Fibroblast of skin of back (primary cell): Measurements from ENCODE around the gene CLRN3. TPM values are rescaled to one million over a fixed set of nuclear protein-coding genes. Genes with fewer than 3 reads are reported as not detected.

Experiments used
- DNase-seq: peaks from one replicate; pipeline ENCODE4 v3.0.0-alpha.2; 2013
- polyA plus RNA-seq, 2 experiments: library from polyadenylated mRNA; unstranded; fragments of 120-200 nt; gene quantifications; one replicate each; pipeline ENCODE4 v1.2.1, GENCODE V29; 2013; ENCODE audit not compliant: insufficient read length in 2 of 2

The CLRN3 gene
- polyA plus RNA-seq (2013, experiment 1 of 2; ENCODE audit: insufficient read length) = not detected
- polyA plus RNA-seq (2013, experiment 2 of 2; ENCODE audit: insufficient read length) = not detected

- no peak for DNase-seq
Observed at GRCh38 chr10:127892743-127893142, at the start of gene CLRN3. TSS of gene CLRN3 (minus strand) at chr10:127892941. CDS start at chr10:127892784, 157 bp downstream.

DNA sequence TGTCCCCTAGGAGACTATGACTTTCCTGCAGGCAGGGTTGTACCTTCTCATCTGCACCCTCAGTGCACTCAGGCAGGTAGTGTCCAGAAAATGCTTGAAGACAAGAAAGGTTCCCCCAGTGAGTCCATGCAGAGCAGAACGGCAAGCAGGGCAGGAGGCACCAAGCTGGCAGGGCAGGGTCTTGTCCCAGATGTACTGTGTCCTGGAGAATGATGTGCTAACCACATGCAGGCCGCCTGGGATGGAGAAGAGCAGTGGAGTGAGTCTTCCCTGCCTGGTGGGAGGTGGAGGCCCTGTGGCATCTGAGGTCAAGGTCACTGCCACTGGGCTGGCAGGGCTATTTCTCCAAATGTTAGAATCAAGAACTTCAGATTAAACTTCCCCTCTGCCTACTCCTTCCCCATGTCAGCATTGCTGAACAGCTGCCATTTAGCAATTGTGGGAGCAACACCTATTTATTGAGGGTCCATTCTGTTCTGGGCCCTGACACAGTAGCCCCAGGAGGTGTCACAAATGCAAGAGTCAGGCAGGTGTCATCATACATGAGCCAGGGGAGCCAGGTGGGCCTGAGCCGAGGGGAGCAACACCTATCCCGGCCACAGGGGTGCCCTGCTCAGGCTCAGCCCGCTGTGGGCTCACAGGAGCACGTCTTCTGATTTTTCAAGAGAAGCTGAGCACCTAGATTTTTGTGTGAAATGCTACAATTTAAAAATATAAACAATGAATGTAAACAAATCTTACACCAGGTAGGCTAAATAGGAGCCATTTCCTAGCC lies 48.3 kb upstream of the CLRN3 start:
- DNase-seq = no peak

DNA sequence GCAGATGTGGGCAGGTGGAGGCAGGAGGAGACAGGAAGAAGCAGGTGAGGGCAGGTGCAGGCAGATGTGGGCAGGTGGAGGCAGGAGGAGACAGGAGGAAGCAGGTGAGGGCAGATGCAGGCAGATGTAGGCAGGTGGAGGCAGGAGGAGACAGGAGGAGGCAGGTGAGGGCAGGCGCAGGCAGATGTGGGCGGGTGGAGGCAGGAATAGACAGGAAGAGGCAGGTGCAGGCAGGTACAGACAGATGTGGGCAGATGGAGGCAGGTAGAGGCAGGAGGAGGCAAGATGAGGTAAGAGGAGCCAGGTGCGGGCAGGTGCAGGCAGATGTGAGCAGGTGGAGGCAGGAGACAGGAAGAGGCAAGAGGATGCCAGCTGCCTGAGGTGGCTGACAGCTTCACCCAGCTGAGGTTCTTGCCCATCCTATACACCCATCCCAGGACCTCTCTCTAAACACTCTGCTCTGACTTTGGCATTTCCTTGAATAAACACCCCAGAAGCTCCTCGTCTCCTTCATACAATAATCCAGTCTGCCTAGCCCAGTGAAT lies 47.1 kb upstream of the CLRN3 start:
- DNase-seq = no peak

DNA sequence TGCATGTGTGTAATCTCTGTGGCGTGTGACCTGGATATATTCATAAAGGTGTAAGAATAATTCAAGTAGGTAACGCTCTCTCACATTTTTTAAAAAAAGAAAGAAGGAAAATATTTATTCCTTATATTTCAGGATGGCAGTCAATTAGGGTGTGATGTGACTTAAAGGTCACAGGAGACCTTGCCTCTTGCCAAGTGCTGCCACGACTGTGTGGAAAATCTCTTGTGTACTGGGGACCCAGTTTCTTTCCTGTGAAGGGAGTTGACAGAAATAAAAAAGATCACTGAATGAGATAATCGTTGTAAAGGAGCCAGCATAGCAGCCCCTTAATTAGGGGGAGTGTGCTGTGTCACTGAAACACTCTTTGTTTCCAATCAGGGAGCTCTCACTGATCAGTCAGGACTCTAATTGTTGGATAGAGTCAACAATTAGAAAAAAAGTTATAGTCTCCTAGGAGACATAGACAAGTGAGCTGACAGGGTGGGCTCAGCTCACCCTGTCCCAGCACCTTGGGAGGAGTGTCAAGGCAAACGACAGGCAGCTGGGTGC lies 45.2 kb upstream of the CLRN3 start:
- DNase-seq = no peak

- DNase-seq = no peak
Observed at GRCh38 chr10:127937069-127937468, 44.3 kb upstream of the CLRN3 start.

GRCh38 chr10:127935071-127935561 lies 42.4 kb upstream of the CLRN3 start:
- DNase-seq = no peak

DNA sequence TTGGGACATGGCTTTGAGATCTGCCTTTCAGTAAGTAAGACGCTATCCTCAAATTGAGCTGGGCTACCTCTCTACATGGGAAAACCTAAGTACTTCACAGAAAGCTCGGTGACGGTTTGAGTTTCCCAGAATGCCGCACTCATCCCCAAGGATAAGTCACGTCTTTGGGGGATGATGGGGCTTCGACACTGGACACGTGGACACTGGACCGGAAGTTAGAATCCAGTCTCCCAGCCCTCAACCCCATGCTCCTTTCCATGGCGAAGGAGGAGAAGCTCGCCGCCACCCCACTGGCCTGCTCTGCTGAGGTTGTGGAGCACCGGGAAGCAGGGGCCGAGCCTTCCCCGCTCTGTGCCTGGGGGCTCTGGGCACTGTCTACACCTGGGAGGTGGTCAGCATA lies 41.6 kb upstream of the CLRN3 start:
- no peak for DNase-seq

DNA sequence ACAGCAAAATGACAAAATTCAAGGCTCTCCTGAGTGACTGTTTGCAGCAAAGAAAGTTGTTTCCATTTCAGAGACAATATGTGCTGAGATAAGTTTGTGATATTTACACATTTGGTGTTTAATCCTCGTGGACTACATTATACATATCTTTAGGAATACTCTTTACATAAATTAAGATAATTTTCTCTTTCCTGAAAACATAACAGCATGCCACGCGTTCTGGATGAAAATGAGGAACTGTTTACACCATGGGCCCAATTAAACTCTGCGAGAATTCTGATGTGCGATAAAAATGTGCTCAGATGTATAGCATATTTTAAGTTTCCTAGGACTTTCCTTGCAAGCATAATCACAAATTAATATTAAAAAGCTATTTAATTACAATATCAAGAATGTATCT lies 40.5 kb upstream of the CLRN3 start:
- no peak for DNase-seq

DNA sequence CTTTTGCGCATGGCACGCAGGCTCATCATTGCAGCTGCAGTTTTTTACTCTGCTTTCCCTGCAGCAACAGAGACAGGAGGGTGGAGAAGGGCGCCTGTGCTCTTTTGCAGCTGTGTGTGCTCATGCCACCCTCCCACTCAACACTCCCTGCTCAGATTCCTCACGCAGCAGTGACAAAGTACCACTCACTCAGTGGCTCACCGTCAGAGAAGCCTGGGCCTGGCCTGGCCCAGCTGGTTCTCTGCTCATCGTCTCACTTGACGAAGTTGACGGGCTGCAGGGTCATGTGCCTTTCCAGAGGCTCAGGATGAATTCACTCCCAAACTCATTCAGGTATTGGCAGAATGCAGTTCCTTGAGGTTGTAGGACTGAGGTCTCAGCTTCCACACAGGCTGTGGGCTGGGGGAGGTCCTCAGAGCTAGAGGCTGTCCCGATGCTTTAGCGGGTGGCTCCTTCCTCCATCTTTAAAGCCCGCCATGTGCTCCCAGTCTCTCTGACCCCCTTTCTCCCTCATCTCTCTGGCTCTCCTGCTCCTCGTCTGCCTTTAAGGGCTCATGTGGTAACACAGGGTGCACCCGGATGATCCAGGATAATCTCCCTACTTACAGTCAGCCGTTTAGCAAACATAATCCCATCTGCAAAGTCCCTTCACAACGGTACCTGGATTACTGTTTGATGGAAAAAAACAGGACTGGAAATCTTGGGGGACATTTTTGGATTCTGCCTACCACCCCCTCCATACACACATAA lies 40.0 kb upstream of the CLRN3 start:
- no peak for DNase-seq

DNA sequence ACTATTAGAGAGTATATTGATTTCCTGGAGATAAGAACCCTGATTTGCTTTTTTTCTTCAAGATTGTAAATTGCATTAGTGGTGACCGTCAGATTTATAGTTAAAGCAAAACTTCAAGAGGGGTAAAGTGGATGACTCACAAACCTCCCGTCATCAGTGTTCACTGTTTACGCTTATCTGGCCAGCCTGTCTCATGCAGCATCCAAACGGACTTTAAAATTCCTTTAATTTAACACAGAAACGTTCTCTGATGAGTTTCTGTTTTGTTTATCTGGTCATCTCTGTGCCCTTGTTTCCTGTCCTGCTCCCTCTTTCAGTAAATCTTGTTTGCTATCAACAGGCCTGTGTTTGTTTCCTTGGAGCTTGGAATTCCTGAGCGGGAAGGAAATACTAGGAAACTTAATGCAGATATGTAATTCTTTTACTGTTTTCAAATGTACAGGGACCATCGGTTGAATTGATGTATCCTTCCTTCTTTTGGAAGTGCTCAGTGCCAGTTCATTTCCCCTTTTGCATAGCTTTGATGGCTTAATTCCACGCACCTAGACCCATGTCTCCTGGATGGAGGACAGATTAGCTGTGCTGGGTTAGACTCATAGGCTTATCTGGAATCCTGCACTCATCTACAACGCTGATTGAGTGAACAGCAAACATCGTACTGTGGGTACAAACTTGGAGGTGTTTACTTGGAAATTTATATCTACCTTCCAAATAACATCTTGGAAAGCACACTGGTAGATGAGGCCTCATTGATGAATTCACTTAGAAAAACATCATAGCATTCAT lies 35.5 kb upstream of the CLRN3 start:
- no peak for DNase-seq

DNA sequence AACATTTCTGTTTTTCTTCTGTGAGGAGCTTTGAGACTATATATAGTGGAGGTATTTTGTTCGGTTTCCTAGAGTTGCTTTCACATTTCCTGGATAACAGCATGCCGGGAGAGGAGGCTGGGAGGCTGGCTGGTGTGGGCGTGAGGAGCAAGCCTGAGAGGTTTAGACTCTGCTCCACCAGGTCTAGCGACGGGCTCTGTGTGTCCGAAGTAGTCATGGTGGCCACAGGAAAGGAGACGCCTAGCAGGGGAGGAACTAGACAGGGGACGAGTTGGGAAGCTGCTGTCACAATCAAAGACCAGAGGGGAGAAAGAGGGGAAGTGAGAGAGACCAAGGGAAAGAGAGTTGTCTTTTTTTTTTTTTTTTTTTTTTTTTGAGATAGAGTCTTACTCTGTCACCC lies 33.7 kb upstream of the CLRN3 start:
- no peak for DNase-seq

DNA sequence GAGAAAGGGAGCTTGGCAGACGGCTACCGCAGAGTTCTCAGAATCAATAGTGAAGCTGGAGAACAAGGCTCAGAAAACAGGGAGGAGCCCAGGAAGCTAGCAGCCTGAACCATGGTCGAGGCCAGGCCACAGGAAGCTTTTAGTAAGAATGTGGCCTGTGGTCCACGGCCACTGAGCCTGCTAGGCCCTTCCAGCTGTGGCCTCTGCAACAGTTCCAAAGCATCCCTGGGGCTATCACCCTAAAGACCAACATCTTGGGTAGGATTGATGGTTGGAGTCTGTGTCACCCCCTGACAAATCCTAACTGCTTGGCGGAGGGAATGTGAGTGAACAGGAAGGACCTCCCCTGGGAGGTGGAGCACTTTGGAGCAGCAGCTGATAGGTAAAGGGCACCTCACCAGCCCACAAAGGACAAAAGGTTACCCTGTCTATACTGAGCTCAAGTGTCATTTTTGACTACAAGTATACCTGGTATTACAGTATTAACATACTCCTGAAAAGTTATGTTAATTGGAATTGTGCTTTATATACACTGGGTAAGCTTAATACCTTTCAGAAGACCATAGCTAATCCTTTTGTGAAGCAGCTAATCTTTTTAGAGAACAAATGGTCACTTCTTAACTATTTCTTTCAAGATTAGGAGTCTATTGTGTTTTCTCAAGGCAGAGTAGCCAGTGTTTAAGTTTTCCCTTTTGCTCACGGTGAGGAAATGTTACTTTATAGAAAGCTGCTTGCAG lies 32.9 kb upstream of the CLRN3 start:
- DNase-seq = no peak

DNA sequence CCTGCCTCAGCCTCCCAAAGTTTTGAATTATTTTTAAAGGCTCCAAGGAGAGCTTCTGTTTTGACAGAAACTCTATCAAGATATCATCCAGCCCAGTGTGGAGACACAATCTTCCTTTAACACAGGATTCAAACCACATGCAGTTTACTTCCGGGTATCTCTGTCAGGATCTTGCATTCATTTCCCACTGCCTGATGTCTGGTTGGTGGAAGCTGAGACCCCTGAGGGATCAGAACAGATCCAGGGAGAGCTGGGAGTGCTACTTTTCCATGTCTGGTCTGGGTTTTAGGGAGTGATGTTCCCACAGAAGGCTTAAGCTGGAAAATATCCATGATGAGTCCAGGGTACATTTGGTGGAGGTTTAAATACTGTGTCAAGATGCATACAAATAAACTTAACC lies 30.9 kb upstream of the CLRN3 start:
- no peak for DNase-seq

GRCh38 chr10:127922675-127923366 lies 30.1 kb upstream of the CLRN3 start:
- DNase-seq = no peak

DNA sequence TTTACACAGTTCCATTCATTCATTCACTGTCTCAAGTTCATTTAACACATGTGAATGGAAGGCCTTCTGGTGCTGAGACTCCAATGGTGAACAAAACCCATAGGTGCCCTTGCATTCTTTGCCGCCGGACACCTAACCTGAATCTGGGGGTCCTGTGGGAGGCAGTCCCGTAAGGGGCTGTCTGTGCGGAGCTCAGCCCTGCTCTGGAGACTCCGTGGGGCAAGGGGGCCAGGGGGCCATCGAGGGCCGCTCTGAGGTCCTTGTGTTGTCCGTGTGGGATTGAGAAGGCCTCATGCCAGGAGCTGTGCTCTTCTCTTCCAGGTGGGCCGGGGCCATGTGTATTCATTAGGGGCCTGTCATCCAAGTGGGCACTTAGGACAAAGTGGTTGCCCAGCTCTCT lies 29.5 kb upstream of the CLRN3 start:
- no peak for DNase-seq

DNA sequence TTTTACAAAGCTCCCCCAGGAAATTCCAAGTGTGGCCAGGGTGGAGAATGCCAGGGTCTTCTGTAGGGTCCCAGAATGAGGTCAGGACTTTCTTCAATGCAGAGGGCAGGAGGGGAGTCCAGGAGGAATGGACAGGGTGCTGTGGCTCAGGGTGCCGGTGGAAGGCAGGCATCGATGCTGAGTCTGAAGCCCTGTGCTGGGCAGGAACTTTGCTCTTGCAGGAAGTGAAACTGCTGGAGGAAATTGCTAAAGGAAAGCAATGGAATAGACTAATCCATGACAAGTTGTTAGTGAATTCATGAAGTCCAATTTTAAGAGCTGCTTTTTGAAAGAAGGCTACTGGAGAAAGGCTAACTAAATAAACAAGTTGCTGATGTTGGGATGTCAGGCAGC lies 29.0 kb upstream of the CLRN3 start:
- DNase-seq = no peak

DNA sequence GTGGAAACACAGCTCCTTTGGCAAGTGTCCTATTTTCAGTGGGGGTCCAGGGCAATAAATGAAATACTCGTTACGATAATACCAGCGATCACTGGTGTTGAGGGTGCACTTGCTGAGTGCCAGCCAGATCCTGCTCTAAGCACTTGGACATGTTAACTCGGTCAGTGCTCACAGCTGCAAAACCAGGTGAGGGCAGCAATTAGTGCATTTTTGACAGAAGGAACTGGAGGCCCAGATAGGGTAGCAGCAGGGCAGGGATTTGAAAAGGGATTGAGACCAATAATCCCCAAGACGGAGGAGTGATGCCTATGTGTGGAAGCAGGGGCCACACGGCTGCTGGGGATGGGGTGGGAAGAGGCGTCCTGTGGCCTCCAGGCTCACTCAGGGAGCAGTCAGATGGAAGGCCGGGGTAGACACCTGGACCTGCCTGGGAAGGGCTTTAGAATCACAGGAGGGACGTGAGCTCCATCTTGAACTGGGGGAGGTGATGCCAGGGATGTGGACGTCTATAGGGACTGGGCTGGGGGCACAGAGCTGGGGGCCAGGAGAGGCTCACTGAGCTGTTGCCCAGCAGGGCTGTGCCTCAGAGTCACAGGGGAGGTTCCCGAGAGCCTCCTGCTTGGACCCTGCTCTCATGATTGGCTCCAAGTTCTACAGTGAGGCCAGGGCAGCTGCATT lies 28.5 kb upstream of the CLRN3 start:
- no peak for DNase-seq

- DNase-seq = no peak
Observed at GRCh38 chr10:127920306-127921074, 27.7 kb upstream of the CLRN3 start.

DNA sequence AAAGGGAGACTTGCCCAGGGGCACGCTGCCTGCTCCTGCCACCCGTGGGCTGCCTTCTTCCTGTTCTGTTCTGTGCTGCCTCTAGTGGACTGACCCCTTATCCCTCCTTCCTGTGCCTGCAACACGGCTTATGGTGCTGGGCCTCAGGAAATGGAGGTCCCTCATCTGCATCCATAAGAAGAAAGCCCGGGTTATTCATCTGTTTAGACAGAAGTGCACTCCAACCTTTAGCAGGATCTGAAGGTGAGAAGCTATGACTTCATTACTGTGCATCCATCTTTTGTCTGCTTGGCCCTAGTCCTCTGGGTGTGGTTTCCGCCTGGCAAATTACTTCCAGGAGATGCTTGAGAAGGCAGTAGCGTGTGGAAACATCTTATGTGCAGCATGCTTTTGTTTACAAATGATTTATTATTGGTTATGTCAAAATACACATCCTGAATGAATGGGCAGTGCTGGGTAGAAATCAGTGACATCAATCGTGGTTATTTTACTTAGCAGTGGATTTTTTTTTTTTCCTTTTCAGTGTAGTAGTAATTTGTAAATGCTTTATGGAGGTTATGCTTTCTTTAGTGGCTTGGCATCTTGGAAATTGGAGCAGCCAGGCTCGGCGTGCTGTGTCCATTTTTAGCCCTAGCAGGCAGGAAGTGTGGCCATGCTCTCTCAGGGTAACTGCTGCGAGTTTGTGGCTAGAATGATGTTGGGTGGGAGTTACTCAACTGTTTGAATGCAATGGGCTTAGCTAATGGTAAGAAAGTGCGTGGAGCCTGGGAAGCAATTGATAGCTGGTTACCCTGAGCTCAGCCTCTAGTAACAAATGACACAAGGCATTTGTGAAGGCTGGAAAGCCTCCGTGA lies 26.9 kb upstream of the CLRN3 start:
- DNase-seq = no peak
